Measurements from ENCODE around the gene UTP18.

- TF ChIP-seq CTCF (IDR thresholded peaks at IDR 0.05) (no peak), POLR2A (IDR thresholded peaks at IDR 0.05) (no peak)
Observed at GRCh38 chr17:51251010-51251409, 9.3 kb upstream of the UTP18 start.
